ENCODE data around the gene E2F4. TPM values are rescaled to one million over a fixed set of nuclear protein-coding genes. Genes with fewer than 3 reads are reported as not detected.

Gene E2F4
- total and polyA plus RNA-seq, 2 experiments from 2014 or later: 70.4 to 72.4 TPM

GRCh38 chr16:67187175-67187890 is 4.6 kb upstream of the E2F4 start:
- Histone ChIP-seq H3K4me1 (ENCODE audit: insufficient read depth) (peaks cover 11% of the 10 kb centered on the region), H3K4me3 (no peak overlapping the region), H3K9me3 (ENCODE audit: low read depth) (no peaks in the 10 kb centered on the region), H3K36me3 (replicated peaks; ENCODE audit: insufficient read depth, low read depth) (no peaks in the 10 kb centered on the region), H3K27me3 (no peaks in the 10 kb centered on the region), H3K9me2 (replicated peaks; ENCODE audit: insufficient read depth) (no peaks in the 10 kb centered on the region), H4K20me1 (ENCODE audit: insufficient read depth, poor library complexity, severe bottlenecking) (no peaks in the 10 kb centered on the region), H3K4me2 (no peak overlapping the region), H3K27ac (no peak overlapping the region), H3K79me2 (peaks cover 12% of the 10 kb centered on the region), H2AFZ (no peak overlapping the region)
- 93% methylated on average over 26 of the region's 26 CpGs for whole genome bisulfite sequencing (ENCODE audit: low lambda C conversion rate, missing lambda C conversion rate)
- no peak for TF ChIP-seq CTCF (IDR thresholded peaks at IDR 0.05; ENCODE audit: poor library complexity)
- TF ChIP-seq EZH2phosphoT487 (IDR thresholded peaks at IDR 0.05; ENCODE audit: low read depth, severe bottlenecking, unreplicated experiment): no peak
- TF ChIP-seq EZH2 (IDR thresholded peaks at IDR 0.05; ENCODE audit: borderline replicate concordance): no peak
- DNase-seq (ENCODE audit: low spot score): no peak

GRCh38 chr16:67188323-67188722 is 3.6 kb upstream of the E2F4 start:
- no peaks in the 10 kb centered on the region for H3K9me2 ChIP-seq (replicated peaks; ENCODE audit: insufficient read depth)
- no peak overlapping the region for H3K4me2 ChIP-seq
- no peak for TF ChIP-seq EZH2phosphoT487 (IDR thresholded peaks at IDR 0.05; ENCODE audit: low read depth, severe bottlenecking, unreplicated experiment)
- TF ChIP-seq CTCF (IDR thresholded peaks at IDR 0.05; ENCODE audit: poor library complexity): no peak
- no peak for TF ChIP-seq EZH2 (IDR thresholded peaks at IDR 0.05; ENCODE audit: borderline replicate concordance)
- H3K27me3 ChIP-seq: no peaks in the 10 kb centered on the region
- H3K9me3 ChIP-seq (ENCODE audit: low read depth): no peaks in the 10 kb centered on the region
- H2AFZ ChIP-seq: no peak overlapping the region
- peaks cover 13% of the 10 kb centered on the region for H3K79me2 ChIP-seq
- no peak for DNase-seq (ENCODE audit: low spot score)
- H3K27ac ChIP-seq: no peak overlapping the region
- WGBS (ENCODE audit: low lambda C conversion rate, missing lambda C conversion rate): 71% methylated on average over 4 of the region's 4 CpGs
- H3K4me1 ChIP-seq (ENCODE audit: insufficient read depth): peaks cover 13% of the 10 kb centered on the region
- H4K20me1 ChIP-seq (ENCODE audit: insufficient read depth, poor library complexity, severe bottlenecking): no peaks in the 10 kb centered on the region
- no peak overlapping the region for H3K4me3 ChIP-seq
- H3K36me3 ChIP-seq (replicated peaks; ENCODE audit: insufficient read depth, low read depth): no peaks in the 10 kb centered on the region

- Histone ChIP-seq H2AFZ (no peak overlapping the region), H3K36me3 (replicated peaks; ENCODE audit: insufficient read depth, low read depth) (no peaks in the 10 kb centered on the region), H3K4me3 (no peak overlapping the region), H3K9me2 (replicated peaks; ENCODE audit: insufficient read depth) (no peaks in the 10 kb centered on the region), H3K4me1 (ENCODE audit: insufficient read depth) (peaks cover 17% of the 10 kb centered on the region), H3K4me2 (no peak overlapping the region), H3K27ac (no peak overlapping the region), H3K9me3 (ENCODE audit: low read depth) (no peaks in the 10 kb centered on the region), H4K20me1 (ENCODE audit: insufficient read depth, poor library complexity, severe bottlenecking) (no peaks in the 10 kb centered on the region), H3K79me2 (peaks cover 17% of the 10 kb centered on the region), H3K27me3 (no peaks in the 10 kb centered on the region)
- DNase-seq (ENCODE audit: low spot score): no peak
- TF ChIP-seq CTCF (IDR thresholded peaks at IDR 0.05; ENCODE audit: poor library complexity) (no peak), EZH2phosphoT487 (IDR thresholded peaks at IDR 0.05; ENCODE audit: low read depth, severe bottlenecking, unreplicated experiment) (no peak), EZH2 (IDR thresholded peaks at IDR 0.05; ENCODE audit: borderline replicate concordance) (no peak)
- 89% methylated on average over 15 of the region's 15 CpGs for WGBS (ENCODE audit: low lambda C conversion rate, missing lambda C conversion rate)
Observed at GRCh38 chr16:67188798-67189197, 3.2 kb upstream of the E2F4 start.
